GM12878 (cell line): ENCODE data around the gene SCGN.

ENCODE experiments used
- CHD2 ChIP-seq: IDR thresholded peaks from 2 replicates; pipeline ENCODE4 v1.6.1; 2011; ENCODE audit warnings: low read depth, low read length, improper control_type of control experiment, borderline replicate concordance
- CTCF ChIP-seq, 3 experiments: IDR thresholded peaks in 2 of 3; conservative IDR thresholded peaks in 1 of 3; 2 replicates each; pipeline ENCODE4 v1.5.1; 2011; ENCODE audit warnings: low read depth in 3 of 3, low read length in 3 of 3, mild to moderate bottlenecking in 3 of 3, control low read depth in 2 of 3, moderate library complexity in 2 of 3, inconsistent platforms in 1 of 3, mixed read lengths in 1 of 3; ENCODE audit not compliant: control insufficient read depth in 2 of 3, insufficient read depth in 1 of 3; ENCODE audit errors: extremely low read depth in 1 of 3
- EGR1 ChIP-seq, 2 experiments: IDR thresholded peaks; 1 replicate in 1 of 2; 2 replicates in 1 of 2; pipeline ENCODE4 v1.6.1; 2011 to 2012; ENCODE audit warnings: low read depth in 2 of 2, low read length in 2 of 2, borderline replicate concordance in 1 of 2, mild to moderate bottlenecking in 1 of 2, moderate library complexity in 1 of 2
- ELK1 ChIP-seq: IDR thresholded peaks from 2 replicates; pipeline ENCODE4 v1.6.1; 2012; ENCODE audit warnings: low read depth, low read length, improper control_type of control experiment
- EZH2 ChIP-seq: IDR thresholded peaks from 2 replicates; pipeline ENCODE4 v1.6.1; 2012; ENCODE audit warnings: low read depth, mild to moderate bottlenecking, control low read depth, inconsistent platforms, low read length, borderline replicate concordance; ENCODE audit not compliant: control insufficient read depth
- MAX ChIP-seq: IDR thresholded peaks from 2 replicates; pipeline ENCODE4 v1.6.1; 2012; ENCODE audit warnings: low read depth, low read length, improper control_type of control experiment
- NFIC ChIP-seq: IDR thresholded peaks from 2 replicates; pipeline ENCODE4 v1.6.1; 2012; ENCODE audit warnings: low read depth, mild to moderate bottlenecking, inconsistent platforms, low read length, moderate library complexity
- PAX8 ChIP-seq: fragments of 450-650 bp; IDR thresholded peaks from 2 replicates; pipeline ENCODE4 v1.6.1; 2017; ENCODE audit warnings: mild to moderate bottlenecking, moderate library complexity
- POLR2AphosphoS5 ChIP-seq: IDR thresholded peaks from 2 replicates; pipeline ENCODE4 v1.6.1; 2011; ENCODE audit warnings: mild to moderate bottlenecking, low read length, inconsistent platforms
- SMARCA5 ChIP-seq: fragments of 450-650 bp; IDR thresholded peaks from 2 replicates; pipeline ENCODE4 v1.6.1; 2017; ENCODE audit warnings: mild to moderate bottlenecking

GRCh38 chr6:25746968-25747367 is 95.0 kb downstream of the SCGN start:
- TF ChIP-seq EZH2 = no peak
- TF ChIP-seq CTCF (IDR thresholded peaks at IDR 0.05 in 2 of 3, conservative IDR thresholded peaks at IDR 0.05 in 1 of 3; ENCODE audit: control insufficient read depth in 2 of 3, extremely low read depth in 1 of 3, insufficient read depth in 1 of 3, low read depth in 3 of 3, low read length in 3 of 3) = no peak
- TF ChIP-seq EGR1 (IDR thresholded peaks at IDR 0.05; ENCODE audit: borderline replicate concordance in 1 of 2, low read depth in 2 of 2, low read length in 2 of 2) = no peak
- no peak for TF ChIP-seq CHD2
- TF ChIP-seq MAX = no peak
- no peak for TF ChIP-seq PAX8
- TF ChIP-seq NFIC = no peak
- no peak for TF ChIP-seq SMARCA5
- TF ChIP-seq ELK1 = no peak
- TF ChIP-seq POLR2AphosphoS5 = no peak
